Activated CD8-positive, alpha-beta memory T cell treated with anti-CD3 and anti-CD28 coated beads for 4 hours (primary cell): Measurements from ENCODE around the gene SEMA6A.

Experiments
- DNase-seq, 2 donors: peaks; one replicate each; pipeline ENCODE4 v3.0.0-alpha.2; 2020; ENCODE audit warnings: low read depth in 2 of 2

SEMA6A gene

DNA sequence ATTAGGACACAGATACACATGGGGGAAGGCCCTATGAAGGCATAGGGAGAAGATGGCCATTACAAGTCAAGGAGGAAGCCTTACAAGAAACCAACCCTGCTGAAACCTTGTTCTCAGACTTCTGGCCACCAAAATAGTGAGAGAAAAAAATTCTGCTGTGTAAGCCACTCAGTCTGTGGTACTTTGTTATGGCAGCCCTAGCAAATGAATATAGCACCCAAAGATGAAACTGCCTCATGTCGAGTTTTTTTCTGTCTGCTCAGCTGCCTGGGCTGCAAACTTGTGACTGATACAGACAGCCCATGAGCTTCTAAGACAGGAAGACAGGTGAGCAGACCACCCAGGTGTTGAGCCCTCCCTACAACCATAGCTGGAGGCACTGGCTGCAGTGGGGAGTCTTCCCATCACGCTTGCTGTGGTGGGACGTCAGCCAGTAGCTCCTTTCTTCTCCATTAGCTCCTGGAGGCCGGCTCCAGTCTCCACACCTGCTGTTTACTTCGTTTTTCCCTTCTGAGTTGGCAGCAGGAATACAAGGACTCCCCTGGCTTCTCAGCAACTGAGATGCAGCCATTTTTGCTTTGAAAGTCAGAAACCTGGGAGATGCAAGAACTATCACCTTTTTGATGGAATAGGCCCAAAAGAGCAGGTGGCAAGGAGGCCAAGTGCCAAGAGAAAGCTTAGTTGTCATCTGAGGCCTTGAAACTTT, 164.9 kb downstream of the SEMA6A start:
- no peak for DNase-seq

DNA sequence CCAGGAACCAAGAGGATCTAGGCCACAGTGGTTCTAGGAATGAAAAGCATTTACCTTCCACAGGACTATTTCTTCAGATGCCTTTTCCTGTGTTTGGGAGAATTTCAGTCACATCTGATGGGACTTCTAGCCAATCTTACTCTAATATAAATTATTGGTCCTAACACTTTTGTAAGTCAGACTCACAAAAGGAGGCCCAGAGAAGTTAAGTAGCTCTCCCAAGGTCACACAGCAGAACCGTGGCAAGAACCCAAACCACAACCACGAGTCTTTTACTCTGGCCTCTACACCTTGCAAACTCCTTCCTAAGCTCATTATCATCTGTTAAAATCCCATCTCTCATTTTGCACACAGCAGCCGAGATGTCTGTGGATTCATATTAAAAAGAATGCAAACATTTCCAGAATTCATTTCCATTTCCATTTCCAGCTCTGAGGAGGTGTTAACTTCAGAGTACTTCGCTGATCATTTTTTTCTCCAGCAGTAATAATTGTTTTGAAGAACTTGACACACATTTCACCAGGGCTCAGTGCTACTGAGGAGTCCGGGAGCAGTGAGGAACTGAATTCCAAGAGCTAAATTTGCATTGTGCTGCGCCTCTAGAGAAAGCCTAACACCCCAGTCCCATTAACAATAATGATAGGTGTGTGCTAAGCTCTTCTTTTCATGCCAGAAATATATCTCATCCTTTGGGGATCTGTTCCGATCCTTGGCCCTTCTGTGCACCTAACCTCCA, 168.1 kb downstream of the SEMA6A start:
- DNase-seq = no peak

DNA sequence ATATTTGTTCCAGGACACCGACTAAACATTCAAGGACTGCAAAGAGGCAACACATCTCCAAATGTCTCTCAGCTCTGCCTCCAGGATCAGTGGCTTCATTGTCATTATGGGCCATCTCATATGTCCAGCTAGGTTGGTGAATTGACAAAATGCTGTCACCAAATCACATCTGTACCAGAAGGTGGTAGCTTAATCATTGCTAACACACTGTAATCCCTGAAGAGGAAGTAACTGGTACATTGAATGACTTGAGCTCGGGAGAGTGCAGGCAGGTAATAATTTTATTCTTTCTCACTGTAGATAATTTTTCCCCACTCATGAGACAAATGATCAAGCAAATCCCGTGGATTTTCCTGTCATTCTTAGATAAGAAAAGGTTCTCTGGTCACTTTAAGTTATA, 169.8 kb downstream of the SEMA6A start:
- DNase-seq = no peak

DNA sequence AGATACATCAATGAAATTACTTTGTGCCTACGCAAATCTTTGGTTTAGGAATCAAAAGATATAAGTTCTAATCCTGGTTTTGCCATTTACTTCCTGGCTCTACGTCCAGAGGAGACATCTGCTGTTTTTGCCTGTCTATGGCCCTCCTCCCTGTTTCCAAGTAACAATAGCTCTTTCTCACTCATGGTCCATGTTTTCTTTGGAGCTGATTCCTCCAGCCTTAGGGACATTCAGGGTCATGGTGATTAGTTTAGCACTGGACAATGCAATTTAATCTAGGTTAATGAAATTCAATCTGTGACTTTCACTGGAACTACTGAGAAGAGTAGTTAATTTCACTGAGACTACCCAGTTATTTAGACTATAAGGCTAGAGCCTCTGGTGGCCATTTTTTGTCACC, 170.6 kb downstream of the SEMA6A start:
- no peak for DNase-seq

DNA sequence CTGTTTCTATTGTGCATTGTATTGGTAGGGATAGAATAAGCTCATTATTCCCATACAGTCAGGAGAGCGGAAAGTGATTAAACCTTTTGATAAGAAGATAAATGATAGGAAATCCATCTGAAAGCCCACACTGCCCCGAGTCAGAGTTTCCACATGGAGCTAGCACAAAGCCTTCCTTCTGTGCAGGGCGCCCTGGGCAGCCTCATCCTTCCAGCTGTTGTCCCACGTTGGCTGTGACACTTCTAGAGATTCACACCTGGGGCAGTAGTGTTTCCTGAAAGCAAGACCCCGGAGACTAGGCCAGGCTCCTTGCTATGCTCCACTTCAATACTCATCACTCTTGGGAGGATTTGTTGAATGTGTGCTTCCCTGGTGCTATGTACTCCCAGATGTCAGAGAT, 172.4 kb downstream of the SEMA6A start:
- DNase-seq = no peak

DNA sequence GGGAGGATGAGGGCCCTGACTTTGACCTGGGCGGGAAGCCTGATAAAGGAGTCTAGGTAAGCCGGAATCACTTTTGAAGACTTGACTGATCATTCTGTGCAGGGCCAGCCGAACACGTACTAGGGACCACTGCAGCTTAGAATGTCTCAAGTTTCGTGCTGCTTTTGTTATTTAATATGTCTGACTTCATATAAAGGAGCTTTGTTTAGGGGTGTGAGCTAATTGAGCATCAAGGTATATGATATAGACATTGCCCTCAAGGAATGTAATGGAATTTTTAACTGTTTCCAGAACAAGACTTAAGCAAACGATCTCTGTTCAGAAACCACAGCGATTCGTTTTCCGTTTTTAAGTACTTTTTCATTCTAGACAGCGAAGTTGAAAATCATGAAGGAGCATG, 173.0 kb downstream of the SEMA6A start:
- no peak for DNase-seq

DNA sequence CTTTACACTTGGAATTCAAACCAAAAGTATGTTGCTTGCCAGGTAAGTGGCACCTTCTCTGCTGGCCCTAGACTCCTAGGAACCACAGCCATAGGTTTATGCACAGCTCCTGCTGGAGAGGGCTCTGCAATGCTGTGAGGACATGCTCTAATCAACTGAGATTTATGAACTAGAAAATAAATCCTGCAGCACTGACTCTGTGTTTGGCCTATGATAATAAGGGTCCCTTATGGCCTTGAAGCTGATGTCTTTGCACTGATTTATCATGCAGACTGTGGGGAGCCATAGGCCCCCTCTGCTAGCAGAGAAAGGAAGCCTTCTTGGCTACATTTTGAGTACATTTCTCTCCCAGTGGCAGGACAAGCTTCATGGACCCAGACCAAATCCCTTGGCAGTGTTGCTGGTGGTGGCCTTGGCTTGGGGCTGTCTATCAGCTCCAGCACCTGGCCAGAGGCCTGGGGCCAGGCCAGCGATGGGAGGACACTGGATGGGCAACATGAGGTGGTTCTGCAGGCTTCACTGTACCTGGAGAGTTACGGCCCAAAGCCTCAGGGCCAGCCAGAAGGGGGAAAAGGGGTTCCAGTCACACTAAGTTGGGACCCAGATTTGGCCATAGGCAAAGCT, 178.0 kb downstream of the SEMA6A start:
- no peak for DNase-seq

DNA sequence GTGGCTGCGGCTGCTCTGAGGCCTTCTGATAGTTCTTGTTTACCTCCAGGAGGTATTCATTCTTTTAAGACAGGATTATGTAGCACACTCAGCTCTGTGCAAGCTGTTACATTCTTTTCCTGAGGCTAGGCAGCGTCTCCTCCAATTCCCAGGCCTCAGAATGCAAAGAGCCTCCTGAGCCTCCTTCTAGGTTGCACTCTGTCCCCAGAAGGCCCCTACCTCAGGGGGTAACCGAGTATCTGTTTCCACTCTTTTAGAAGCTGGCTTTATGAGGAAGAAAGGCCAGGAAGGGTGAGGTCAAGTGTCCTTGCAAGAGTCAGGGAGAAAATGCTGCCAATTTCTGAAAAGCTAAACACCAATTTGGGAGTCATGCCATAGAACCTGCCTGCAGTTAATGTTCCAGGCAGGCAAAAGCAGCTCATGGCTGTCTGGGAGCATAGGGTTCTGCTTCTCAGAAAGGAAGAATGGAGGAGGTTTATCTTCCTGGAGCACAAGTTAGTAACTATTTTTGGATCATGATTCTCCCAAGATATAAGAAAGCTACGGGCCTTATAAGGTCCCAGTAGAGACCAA, 178.9 kb downstream of the SEMA6A start:
- no peak for DNase-seq

DNA sequence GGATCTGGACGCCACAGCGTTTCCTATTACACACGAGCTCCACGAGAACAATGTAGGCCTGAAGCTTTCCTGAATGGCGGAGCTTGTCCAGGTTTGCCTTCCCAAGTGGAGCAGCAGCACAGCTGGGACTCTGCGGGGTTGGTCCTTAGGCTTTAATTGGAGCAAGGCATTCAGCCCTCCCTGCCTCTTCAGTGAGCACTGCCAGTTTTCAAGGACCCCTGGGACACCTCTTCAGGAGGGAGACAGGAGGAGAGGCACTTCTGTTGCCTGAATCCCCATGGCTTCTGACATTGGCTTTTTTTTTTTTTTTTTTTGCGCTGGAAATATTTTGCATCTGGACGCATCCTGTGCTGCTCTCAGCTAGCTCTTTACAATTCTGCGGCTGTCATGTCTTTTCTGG, 179.4 kb downstream of the SEMA6A start:
- DNase-seq = no peak

DNA sequence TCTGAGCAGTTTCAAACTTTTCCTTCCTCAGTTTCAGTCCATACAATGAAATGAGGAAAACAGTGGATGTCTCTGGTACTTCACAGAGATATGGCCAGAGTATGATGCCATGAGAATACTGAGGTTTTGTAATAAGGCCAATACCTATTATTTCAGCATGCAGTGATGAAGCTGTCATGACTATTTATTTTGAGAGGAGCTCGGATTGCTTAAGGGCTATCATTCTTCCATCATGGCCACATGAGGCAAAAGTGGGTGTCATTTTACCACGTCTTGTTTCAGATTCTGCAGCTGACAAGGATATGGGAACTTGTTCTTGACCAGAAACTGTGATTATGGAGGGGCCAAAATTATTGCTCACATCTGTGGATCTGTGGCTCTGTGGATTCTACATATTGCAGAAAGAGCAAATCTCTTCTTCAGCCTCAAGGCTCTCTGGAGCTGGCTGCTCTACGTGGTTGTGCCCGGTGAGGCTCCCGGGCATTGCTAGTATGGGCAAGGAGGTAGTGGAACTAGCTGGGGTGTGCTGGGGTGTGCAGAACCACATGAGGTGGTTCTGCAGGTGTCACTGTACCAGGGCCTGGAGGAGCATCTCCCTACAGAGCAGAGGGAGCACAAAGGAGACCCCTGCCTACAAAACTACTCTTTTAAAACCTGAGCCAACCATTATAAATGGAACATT, 180.3 kb downstream of the SEMA6A start:
- no peak for DNase-seq
